GM12892 (cell line): Measurements from ENCODE around the gene NFASC.

Source experiments
- DNase-seq: peaks from one replicate; pipeline ENCODE4 v3.0.0; 2011; ENCODE audit not compliant: insufficient read length
- FAIRE-seq: peaks from 2 replicates; lab custom pipeline; 2011; peaks lifted over from hg19 to GRCh38; lab: Jason Lieb, UNC
- POLR2A ChIP-seq: IDR thresholded peaks from 2 replicates; pipeline ENCODE4 v1.6.1; 2011; ENCODE audit warnings: low read depth, low read length, control low read depth
- POLR2AphosphoS5 ChIP-seq: IDR thresholded peaks from 2 replicates; pipeline ENCODE4 v1.6.1; 2011; ENCODE audit warnings: low read depth, low read length, control low read depth
- TAF1 ChIP-seq: IDR thresholded peaks from 2 replicates; pipeline ENCODE4 v1.6.1; 2011; ENCODE audit warnings: low read depth, mild to moderate bottlenecking, control low read depth, low read length, borderline replicate concordance

NFASC gene

GRCh38 chr1:204894606-204895005 is 23.9 kb downstream of the NFASC start:
- FAIRE-seq: no peak
- TF ChIP-seq TAF1 (no peak), POLR2AphosphoS5 (no peak), POLR2A (no peak)
- no peak for DNase-seq

- TF ChIP-seq POLR2A (no peak), POLR2AphosphoS5 (no peak), TAF1 (no peak)
- DNase-seq (no peak), FAIRE-seq (no peak)
Observed at GRCh38 chr1:204896023-204896422, 25.4 kb downstream of the NFASC start.

GRCh38 chr1:204896787-204897469 is 26.3 kb downstream of the NFASC start:
- FAIRE-seq (no peak), DNase-seq (no peak)
- TF ChIP-seq POLR2AphosphoS5: no peak
- no peak for TF ChIP-seq TAF1
- TF ChIP-seq POLR2A: no peak

GRCh38 chr1:204900721-204901120 is 30.1 kb downstream of the NFASC start:
- FAIRE-seq (no peak), DNase-seq (no peak)
- no peak for TF ChIP-seq POLR2AphosphoS5
- no peak for TF ChIP-seq POLR2A
- TF ChIP-seq TAF1: no peak

- no peak for DNase-seq
- FAIRE-seq: no peak
- no peak for TF ChIP-seq POLR2A
- TF ChIP-seq TAF1: no peak
- no peak for TF ChIP-seq POLR2AphosphoS5
Observed at GRCh38 chr1:204902671-204903070, 32.0 kb downstream of the NFASC start.

- FAIRE-seq (no peak), DNase-seq (no peak)
- TF ChIP-seq POLR2AphosphoS5 (no peak), TAF1 (no peak), POLR2A (no peak)
Observed at GRCh38 chr1:204904228-204904810, 33.7 kb downstream of the NFASC start.

GRCh38 chr1:204909109-204909508 is 38.4 kb downstream of the NFASC start:
- no peak for TF ChIP-seq POLR2AphosphoS5
- TF ChIP-seq POLR2A: no peak
- no peak for TF ChIP-seq TAF1
- no peak for FAIRE-seq
- no peak for DNase-seq

- DNase-seq (no peak), FAIRE-seq (no peak)
- TF ChIP-seq POLR2AphosphoS5 (no peak), TAF1 (no peak), POLR2A (no peak)
Observed at GRCh38 chr1:204915861-204916495, 45.3 kb downstream of the NFASC start.

GRCh38 chr1:204917802-204918201 is 47.1 kb downstream of the NFASC start:
- TF ChIP-seq TAF1: no peak
- no peak for TF ChIP-seq POLR2A
- no peak for TF ChIP-seq POLR2AphosphoS5
- FAIRE-seq (no peak), DNase-seq (no peak)

GRCh38 chr1:204920511-204920910 is 49.8 kb downstream of the NFASC start:
- DNase-seq (no peak), FAIRE-seq (no peak)
- TF ChIP-seq POLR2A (no peak), POLR2AphosphoS5 (no peak), TAF1 (no peak)

- FAIRE-seq: no peak
- TF ChIP-seq POLR2AphosphoS5 (no peak), POLR2A (no peak), TAF1 (no peak)
- DNase-seq: no peak
Observed at GRCh38 chr1:204920967-204921366, 50.3 kb downstream of the NFASC start.

- FAIRE-seq (no peak), DNase-seq (no peak)
- no peak for TF ChIP-seq POLR2A
- no peak for TF ChIP-seq TAF1
- no peak for TF ChIP-seq POLR2AphosphoS5
Observed at GRCh38 chr1:204921855-204922516, 51.3 kb downstream of the NFASC start.

GRCh38 chr1:204923201-204923600 is 52.5 kb downstream of the NFASC start:
- no peak for FAIRE-seq
- TF ChIP-seq TAF1 (no peak), POLR2A (no peak), POLR2AphosphoS5 (no peak)
- DNase-seq: no peak
